HepG2 (cell line): ENCODE measurements around the gene ACACB. TPM values are rescaled to one million over a fixed set of nuclear protein-coding genes. Genes with fewer than 3 reads are reported as not detected.

Source experiments
- ATAC-seq: fragments of 200-7000 bp; cut with Tn5 transposase; 3 replicates; pipeline ENCODE4 v1.9.1; 2020; ENCODE audit warnings: mild to moderate bottlenecking, moderate library complexity
- BruUV-seq: library from RNA; stranded (reverse); fragments of 400-500 nt; replicated peaks from 2 replicates; lab custom pipeline; 2021; lab: Mats Ljungman, UMichigan
- CTCF ChIA-PET: fragments of 300-600 bp; formaldehyde crosslinking; extraction: SDS; loops from one replicate; lab custom pipeline; 2021; ENCODE audit warnings: low total read pairs, inconsistent platforms, low intra/inter-chr PET ratio; lab: Yijun Ruan, JAX
- POLR2A ChIA-PET: fragments of 350-600 bp; sonication (Branson Sonifier 250); formaldehyde crosslinking; loops from one replicate; lab custom pipeline; 2020; ENCODE audit warnings: antibody characterized with exemption, inconsistent platforms; lab: Yijun Ruan, JAX
- DNase-seq: peaks from one replicate; pipeline ENCODE4 v3.0.0-alpha.2; 2015; ENCODE audit warnings: low spot score
- FAIRE-seq: peaks from 3 replicates; lab custom pipeline; 2011; peaks lifted over from hg19 to GRCh38; lab: Jason Lieb, UNC
- H2AFZ ChIP-seq: one replicate; pipeline ENCODE4 v1.6.1; 2011; ENCODE audit warnings: low read length, inconsistent platforms
- H3K27ac ChIP-seq: fragments of 300-600 bp; 3 replicates; pipeline ENCODE4 v1.8.0; 2011; ENCODE audit warnings: mixed run types, mild to moderate bottlenecking, mixed read lengths, low read length, inconsistent platforms; ENCODE audit not compliant: insufficient read depth; ENCODE audit errors: extremely low read length
- H3K27me3 ChIP-seq, 2 experiments: fragments of 200-600 bp in 1 of 2; 2 replicates in 1 of 2; 3 replicates in 1 of 2; pipeline versions ENCODE4 v1.6.0 to v1.8.0; 2011; ENCODE audit warnings: low read length in 2 of 2, mild to moderate bottlenecking in 2 of 2, moderate library complexity in 2 of 2, inconsistent platforms in 1 of 2; ENCODE audit not compliant: insufficient read depth in 2 of 2, control insufficient read depth in 1 of 2
- H3K36me3 ChIP-seq, 2 experiments: fragments of 200-600 bp in 1 of 2; replicated peaks in 1 of 2; 2 replicates in 1 of 2; 3 replicates in 1 of 2; pipeline versions ENCODE4 v1.5.1 to v1.8.0; 2011; ENCODE audit warnings: low read length in 2 of 2, inconsistent platforms in 1 of 2; ENCODE audit not compliant: insufficient read depth in 2 of 2, control insufficient read depth in 1 of 2
- H3K4me1 ChIP-seq: 2 replicates; pipeline ENCODE4 v1.5.1; 2012; ENCODE audit warnings: low read length, inconsistent platforms; ENCODE audit not compliant: insufficient read depth
- H3K4me2 ChIP-seq: 2 replicates; pipeline ENCODE4 v1.6.0; 2011; ENCODE audit warnings: low read depth, low read length, inconsistent platforms
- H3K4me3 ChIP-seq, 3 experiments: fragments of 200-600 bp in 1 of 3; sonication (generic), shearing (Covaris generic) in 1 of 3; replicated peaks in 1 of 3; 2 replicates each; pipeline ENCODE4 v1.5.1; 2011 to 2016; ENCODE audit warnings: low read length in 3 of 3, inconsistent platforms in 2 of 3, low read depth in 2 of 3, mild to moderate bottlenecking in 2 of 3, control low read depth in 1 of 3, mixed read lengths in 1 of 3; ENCODE audit not compliant: insufficient read depth in 1 of 3
- H3K79me2 ChIP-seq: one replicate; pipeline ENCODE4 v1.6.1; 2011; ENCODE audit warnings: low read length, inconsistent platforms; ENCODE audit not compliant: insufficient read depth
- H3K9ac ChIP-seq: 2 replicates; pipeline ENCODE4 v1.6.0; 2011; ENCODE audit warnings: mild to moderate bottlenecking, low read depth, low read length, inconsistent platforms; ENCODE audit not compliant: insufficient read depth
- H3K9me3 ChIP-seq: 2 replicates; pipeline ENCODE4 v1.5.1; 2012; ENCODE audit warnings: mild to moderate bottlenecking, low read length
- H4K20me1 ChIP-seq: 2 replicates; pipeline ENCODE4 v1.6.0; 2011; ENCODE audit warnings: inconsistent platforms, mild to moderate bottlenecking, low read length, moderate library complexity; ENCODE audit not compliant: insufficient read depth
- ADNP ChIP-seq: sonication (generic); formaldehyde crosslinking; IDR thresholded peaks from 2 replicates; pipeline ENCODE4 v1.4.0; 2020; ENCODE audit warnings: missing genetic modification reagents
- FOSL1 ChIP-seq: sonication (generic); formaldehyde crosslinking; IDR thresholded peaks from 2 replicates; pipeline ENCODE4 v1.9.0; 2021; ENCODE audit warnings: missing genetic modification reagents, borderline replicate concordance
- NFIB ChIP-seq: sonication (generic); formaldehyde crosslinking; IDR thresholded peaks from 2 replicates; pipeline ENCODE4 v1.9.0; 2021; ENCODE audit warnings: missing genetic modification reagents, mild to moderate bottlenecking, borderline replicate concordance
- ONECUT2 ChIP-seq: sonication (generic); formaldehyde crosslinking; IDR thresholded peaks from 2 replicates; pipeline ENCODE4 v1.4.0; 2020; ENCODE audit warnings: missing genetic modification reagents
- PAWR ChIP-seq: sonication (generic); formaldehyde crosslinking; IDR thresholded peaks from 2 replicates; pipeline ENCODE4 v1.4.0; 2020; ENCODE audit warnings: missing genetic modification reagents, mild to moderate bottlenecking, borderline replicate concordance
- RXRB ChIP-seq: IDR thresholded peaks from 2 replicates; pipeline ENCODE4 v1.6.1; 2016; ENCODE audit warnings: borderline replicate concordance, missing genetic modification reagents, missing compliant biosample characterization
- SRY ChIP-seq: sonication (generic); formaldehyde crosslinking; IDR thresholded peaks from 2 replicates; pipeline ENCODE4 v1.8.0; 2022; ENCODE audit warnings: mild to moderate bottlenecking, missing genetic modification reagents
- U2AF1 ChIP-seq: fragments of 200-400 bp; formaldehyde crosslinking; optimal IDR thresholded peaks from 2 replicates; pipeline ENCODE3; 2017; ENCODE audit warnings: mild to moderate bottlenecking, low read depth, low read length
- ZFP41 ChIP-seq: sonication (generic); formaldehyde crosslinking; IDR thresholded peaks from 2 replicates; pipeline ENCODE4 v1.4.0; 2020; ENCODE audit warnings: mild to moderate bottlenecking, missing genetic modification reagents, borderline replicate concordance
- ZKSCAN5 ChIP-seq: sonication (generic); formaldehyde crosslinking; IDR thresholded peaks from 2 replicates; pipeline ENCODE4 v1.5.1; 2020; ENCODE audit warnings: mild to moderate bottlenecking, missing genetic modification reagents
- ZNF484 ChIP-seq: sonication (generic); formaldehyde crosslinking; IDR thresholded peaks from 2 replicates; pipeline ENCODE4 v1.5.1; 2020; ENCODE audit warnings: mild to moderate bottlenecking, low read depth, missing genetic modification reagents, borderline replicate concordance
- WGBS: methylation state at CpG from one replicate; pipeline ENCODE4 v1.1.6; 2017; ENCODE audit warnings: low lambda C conversion rate; 5-methylcytosine and 5-hydroxymethylcytosine counted together
- in situ Hi-C: cut with HindIII; loops from 2 replicates; pipeline ENCODE4 v1.10.0; 2017; ENCODE audit warnings: low pct_unique_long_range_greater_than_20kb; ENCODE audit not compliant: extremely low pct_ligation_motif_present
- intact Hi-C: fragments of 100-400 bp; cut with micrococcal nuclease; formaldehyde crosslinking; loops from one replicate; pipeline ENCODE4 v1.10.0; 2022; ENCODE audit not compliant: unreplicated experiment
- polyA plus RNA-seq, 8 experiments: library from polyadenylated mRNA; depleted of rRNA in 3 of 8; stranded (reverse) in 7 of 8; unstranded in 1 of 8; fragments of >200 nt; fragmentation: Illumina TruSeq in 4 of 8; extraction: Trizol in 4 of 8; gene quantifications; 2 replicates each; pipeline versions ENCODE4 v1.2.1 to v1.2.3, GENCODE V29; 2011 to 2016; ENCODE audit warnings: low read depth in 4 of 8, missing spikeins in 1 of 8, mixed read lengths in 1 of 8; ENCODE audit not compliant: insufficient read depth in 1 of 8
- total RNA-seq, 5 experiments: library from RNA; depleted of rRNA; stranded (reverse); fragments of >200 nt; fragmentation: Illumina TruSeq; extraction: Trizol; gene quantifications; 2 replicates each; pipeline ENCODE4 v1.2.3, GENCODE V29; 2016; ENCODE audit warnings: low read depth in 1 of 5

Gene ACACB
- total and polyA plus RNA-seq, 2 of the 13 experiments (the other 11 are each of a cell fraction or from before 2014, with no cell fraction given): 6.2 to 8.6 TPM

DNA sequence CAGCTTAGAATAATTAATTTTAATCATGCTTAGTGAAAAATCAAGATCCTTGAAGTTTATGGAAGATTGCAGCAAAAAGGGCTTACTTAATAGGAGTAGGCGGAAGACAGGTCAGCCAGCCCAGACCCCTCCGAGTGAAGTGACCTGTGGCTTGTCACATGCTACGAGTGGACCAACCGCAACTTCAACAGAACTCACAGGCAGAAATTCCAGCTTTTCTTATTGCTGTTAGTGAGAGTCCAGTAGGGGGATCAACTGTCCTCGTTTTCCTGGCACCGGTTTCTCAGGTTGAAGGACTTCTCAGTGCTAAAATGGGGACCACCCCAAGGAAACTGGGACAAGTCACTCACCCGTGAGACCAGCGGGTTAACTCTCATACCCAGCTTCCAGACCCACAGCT lies 72.9 kb downstream of the ACACB start:
- FAIRE-seq (no peak), DNase-seq (no peak), ATAC-seq (no peak)
- ChIA-PET POLR2A (no interaction called here), CTCF (no interaction called here)
- no peak overlapping the region for H2AFZ ChIP-seq
- peaks cover 2 to 32% of the 10 kb centered on the region in 2 experiments; a peak in 3 of 5 replicates for H3K36me3 ChIP-seq
- in situ Hi-C loops: no loop called here
- WGBS: 98% methylated on average over 8 of the region's 8 CpGs
- H4K20me1 ChIP-seq: no peaks in the 10 kb centered on the region
- no TSS peak for BruUV-seq
- no peaks in the 10 kb centered on the region; a peak in 1 of 5 replicates for H3K27me3 ChIP-seq
- H3K4me3 ChIP-seq: no peak overlapping the region
- no peaks in the 10 kb centered on the region for H3K79me2 ChIP-seq
- no peak overlapping the region for H3K4me2 ChIP-seq
- no peak overlapping the region for H3K9ac ChIP-seq
- peaks cover 11% of the 10 kb centered on the region for H3K4me1 ChIP-seq
- TF ChIP-seq ONECUT2 (no peak), ZKSCAN5 (CRISPR knock-in tag) (no peak), PAWR (CRISPR knock-in tag) (no peak), NFIB (no peak), ZFP41 (no peak), ZNF484 (CRISPR knock-in tag) (no peak), SRY (CRISPR knock-in tag) (no peak), RXRB (CRISPR knock-in tag) (no peak), U2AF1 (no peak), FOSL1 (no peak)
- no peak overlapping the region for H3K27ac ChIP-seq
- no peaks in the 10 kb centered on the region for H3K9me3 ChIP-seq
- intact Hi-C loops: no loop called here

DNA sequence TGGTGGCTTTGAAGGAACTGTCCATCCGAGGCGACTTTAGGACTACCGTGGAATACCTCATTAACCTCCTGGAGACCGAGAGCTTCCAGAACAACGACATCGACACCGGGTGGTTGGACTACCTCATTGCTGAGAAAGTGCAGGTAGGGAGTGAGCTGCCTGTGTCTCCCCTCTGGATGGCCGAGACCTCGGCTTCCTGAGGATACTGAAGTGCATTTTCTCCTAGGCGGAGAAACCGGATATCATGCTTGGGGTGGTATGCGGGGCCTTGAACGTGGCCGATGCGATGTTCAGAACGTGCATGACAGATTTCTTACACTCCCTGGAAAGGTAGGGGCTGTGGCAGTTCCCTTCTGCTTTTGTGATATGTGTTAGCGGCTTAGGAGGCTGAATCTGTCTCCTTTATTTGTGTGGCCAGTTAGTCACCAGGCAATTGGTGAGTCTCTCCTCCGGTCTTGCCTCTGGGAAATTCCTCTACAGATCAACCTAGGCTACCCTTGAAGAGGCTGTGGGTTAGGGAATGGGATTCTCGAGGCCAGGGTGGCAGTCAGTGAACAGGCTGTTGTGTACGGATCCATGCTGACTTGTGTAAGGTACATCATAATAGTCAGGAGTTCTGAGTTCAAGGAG lies 75.3 kb downstream of the ACACB start:
- H3K4me1 ChIP-seq: peaks cover 17% of the 10 kb centered on the region
- peaks cover 2 to 19% of the 10 kb centered on the region in 2 experiments; a peak in 3 of 5 replicates for H3K36me3 ChIP-seq
- no peak overlapping the region for H3K27ac ChIP-seq
- H3K27me3 ChIP-seq: no peaks in the 10 kb centered on the region
- FAIRE-seq (no peak), ATAC-seq (no peak), DNase-seq (no peak)
- no peak overlapping the region for H3K4me3 ChIP-seq
- H3K79me2 ChIP-seq: no peaks in the 10 kb centered on the region
- 97% methylated on average over 14 of the region's 20 CpGs for WGBS
- CTCF ChIA-PET: no interaction called here
- no TSS peak for BruUV-seq
- H3K9me3 ChIP-seq: no peaks in the 10 kb centered on the region
- TF ChIP-seq ADNP: no peak
- no peak overlapping the region for H2AFZ ChIP-seq
- no peak overlapping the region for H3K9ac ChIP-seq
- no peaks in the 10 kb centered on the region for H4K20me1 ChIP-seq
- in situ Hi-C loops (no loop called here), intact Hi-C loops (no loop called here)
- POLR2A ChIA-PET: no interaction called here
- no peak overlapping the region for H3K4me2 ChIP-seq
